Ovary (tissue), 9 donors: ENCODE measurements around the gene ABHD11. TPM values are rescaled to one million over a fixed set of nuclear protein-coding genes. Genes with fewer than 3 reads are reported as not detected.

ENCODE experiments used
- DNase-seq, 5 donors: peaks; one replicate each; pipeline ENCODE4 v3.0.0-alpha.2; 2019 to 2020
- H3K27ac ChIP-seq, 2 donors: fragments of 200-600 bp; one replicate each; pipeline versions ENCODE4 v1.5.1 to v1.8.0; 2019 to 2022
- H3K27me3 ChIP-seq: fragments of 200-600 bp; one replicate; pipeline ENCODE4 v1.8.0; 2022
- H3K36me3 ChIP-seq: fragments of 200-600 bp; sonication (generic); one replicate; pipeline ENCODE4 v1.5.1; 2019
- H3K4me1 ChIP-seq: one replicate; pipeline ENCODE4 v1.8.1; 2013; ENCODE audit warnings: mild to moderate bottlenecking, moderate library complexity; ENCODE audit not compliant: insufficient read depth
- H3K4me3 ChIP-seq: fragments of 200-600 bp; sonication (generic); one replicate; pipeline ENCODE4 v1.5.1; 2017
- H3K9me3 ChIP-seq, 2 donors: fragments of 200-600 bp in 1 of 2; sonication (generic) in 1 of 2; one replicate each; pipeline versions ENCODE4 v1.5.1 to v1.8.1; 2013 to 2019; ENCODE audit warnings: mild to moderate bottlenecking in 1 of 2, moderate library complexity in 1 of 2
- CTCF ChIP-seq, 3 donors: fragments of 450-650 bp in 2 of 3; fragments of 200-600 bp in 1 of 3; IDR thresholded peaks; one replicate each; pipeline versions ENCODE4 v1.5.1 to v1.8.0; 2016 to 2022; ENCODE audit warnings: antibody characterized with exemption in 3 of 3, mild to moderate bottlenecking in 1 of 3
- EP300 ChIP-seq: sonication (generic); formaldehyde crosslinking; IDR thresholded peaks from one replicate; pipeline ENCODE4 v1.6.1; 2017; ENCODE audit warnings: antibody characterized with exemption
- POLR2A ChIP-seq: fragments of 450-650 bp; IDR thresholded peaks from one replicate; pipeline ENCODE4 v1.6.1; 2017; ENCODE audit warnings: antibody characterized with exemption, mild to moderate bottlenecking, moderate library complexity
- WGBS, 3 donors: extraction: QIAGEN DNeasy Blood & Tissue Kit in 1 of 3; methylation state at CpG; one replicate each; pipeline versions ENCODE4 v1.1.5 to v1.1.7; 2013 to 2017; 5-methylcytosine and 5-hydroxymethylcytosine counted together
- intact Hi-C, 4 donors: fragments of 100-400 bp; cut with DNase I; formaldehyde crosslinking; loops; one replicate each; pipeline versions ENCODE4 v1.11.0 to v1.15.1; 2022 to 2023
- polyA plus RNA-seq, 2 donors: library from polyadenylated mRNA; stranded (reverse); fragments of 200-250 nt in 1 of 2; fragments of 350-450 nt in 1 of 2; fragmentation: Illumina TruSeq in 1 of 2; extraction: RNeasy Lipid Tissue Mini Kit (QIAGEN cat#74804) in 1 of 2; gene quantifications; one replicate each; pipeline ENCODE4 v1.2.3, GENCODE V29; 2013 to 2014
- total RNA-seq, 7 donors: library from RNA; depleted of rRNA in 2 of 7; stranded (reverse); fragments of >200 nt in 2 of 7; fragmentation: NEBNext Ultra II Directional in 3 of 7; extraction: Animal tissue kit (Norgen Biotek cat#: 25700) in 3 of 7; gene quantifications; one replicate each; pipeline versions ENCODE4 v1.1.0 to v1.2.4, GENCODE V29; 2016 to 2023
- donor health status: DM: no; HTN: no; CAD: no; lungs with moderate emphysema.
- donor health status: DM: no; HTN: no; CAD: no.
- donor health status: Bipolar disorder and iron deficiency.
- donor health status: DM: yes; HTN: yes; CAD: no.
- donor health status: DM: no; HTN: no; CAD: no.
- donor health status: DM: yes; HTN: yes; CAD: no.

Gene ABHD11
- total and polyA plus RNA-seq, 9 donors: 8.0 to 34.6 (median 11.4) TPM

DNA sequence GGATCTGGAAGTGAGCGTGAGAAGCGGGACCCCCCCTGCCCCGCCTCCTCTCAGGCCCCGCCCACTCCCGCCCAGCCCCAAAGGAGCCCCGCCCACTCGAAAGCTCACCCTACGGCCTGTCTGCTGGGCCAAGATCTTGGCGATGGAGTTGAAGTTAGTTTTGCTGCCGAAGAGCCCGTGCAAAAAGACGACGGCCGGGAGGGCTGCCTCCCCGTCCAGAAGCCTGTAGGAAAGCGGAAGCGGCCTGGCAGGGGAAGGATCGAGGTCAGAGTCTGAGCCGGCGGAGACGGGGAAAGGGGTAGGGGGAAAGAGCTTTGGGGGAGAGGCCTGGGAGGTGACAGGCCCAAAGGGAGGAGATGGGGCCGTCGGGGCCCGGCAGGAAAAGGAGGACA lies 386 bp downstream of the ABHD11 start:
- 0 to 1% (median 1%) methylated on average over 24 of the region's 24 CpGs for WGBS, 3 donors
- intact Hi-C loops: loop anchor here in 2 of 4 donors (10.0 kb wide), 2 partner anchors 107 to 117 kb away; partner anchors contain the start of gene METTL27 (in 1 of the 2)

GRCh38 chr7:73737491-73738219 lies 947 bp downstream of the ABHD11 start:
- Histone ChIP-seq H3K27ac (no peak overlapping the region), H3K27me3 (no peaks in the 10 kb centered on the region), H3K9me3 (no peaks in the 10 kb centered on the region), H3K36me3 (no peaks in the 10 kb centered on the region), H3K4me1 (peaks cover 6% of the 10 kb centered on the region), H3K4me3 (peak overlapping the region; percentile 56)
- TF ChIP-seq EP300: no peak
- no peak for TF ChIP-seq POLR2A
- TF ChIP-seq CTCF (IDR thresholded peaks at IDR 0.05): no peak
- WGBS, 3 donors: 72 to 76% (median 75%) methylated on average over 17 of the region's 17 CpGs
- intact Hi-C loops: loop anchor here in 2 of 4 donors (10.0 kb wide), 2 partner anchors 107 to 117 kb away; partner anchors contain the start of gene METTL27 (in 1 of the 2)
- peak in 4 of 5 donors; percentile 28 to 55 (median 50) for DNase-seq

More for the DNA sequence above, 386 bp downstream of the ABHD11 start:
- H3K9me3 ChIP-seq: no peaks in the 10 kb centered on the region
- peak overlapping the region; percentile 60 to 68 for H3K27ac ChIP-seq
- H3K4me3 ChIP-seq: peak overlapping the region; percentile 56
- no peaks in the 10 kb centered on the region for H3K36me3 ChIP-seq
- no peak for TF ChIP-seq POLR2A
- no peak for TF ChIP-seq EP300
- TF ChIP-seq CTCF (IDR thresholded peaks at IDR 0.05): no peak
- DNase-seq: peak in 4 of 5 donors; percentile 57 to 74 (median 68)
- H3K27me3 ChIP-seq: no peaks in the 10 kb centered on the region
- peaks cover 6% of the 10 kb centered on the region for H3K4me1 ChIP-seq

DNA sequence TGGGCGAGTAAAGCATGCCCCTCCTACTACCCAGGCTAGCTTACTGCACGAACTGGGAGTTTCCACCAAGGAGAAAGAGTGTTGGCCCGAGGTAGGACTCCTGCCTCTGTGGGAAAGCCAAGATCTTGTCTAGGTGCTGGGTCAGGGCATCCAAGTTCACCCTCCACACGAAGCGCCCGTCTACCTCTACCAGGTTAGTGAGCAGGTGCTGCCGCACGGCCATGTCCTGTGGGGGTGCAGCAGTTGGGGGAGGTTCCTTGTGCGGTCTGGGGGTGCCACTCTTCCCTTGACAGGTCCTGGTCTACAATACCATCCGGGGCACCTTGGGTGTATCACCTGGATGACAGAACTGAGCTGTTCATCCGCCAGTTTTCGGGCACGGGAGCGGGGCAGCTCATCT lies 1.7 kb downstream of the ABHD11 start:
- no peak overlapping the region for H3K27ac ChIP-seq
- peaks cover 6% of the 10 kb centered on the region for H3K4me1 ChIP-seq
- no peak overlapping the region for H3K4me3 ChIP-seq
- 92 to 94% (median 92%) methylated on average over 14 of the region's 14 CpGs for WGBS, 3 donors
- H3K36me3 ChIP-seq: no peaks in the 10 kb centered on the region
- DNase-seq: peak in 1 of 5 donors; percentile 30
- H3K27me3 ChIP-seq: no peaks in the 10 kb centered on the region
- H3K9me3 ChIP-seq: no peaks in the 10 kb centered on the region
- no peak for TF ChIP-seq POLR2A
- TF ChIP-seq EP300: no peak
- no peak for TF ChIP-seq CTCF (IDR thresholded peaks at IDR 0.05)
- intact Hi-C loops: loop anchor here in 2 of 4 donors (10.0 kb wide), 2 partner anchors 108 to 118 kb away; partner anchors contain the start of gene METTL27 (in 1 of the 2)

DNA sequence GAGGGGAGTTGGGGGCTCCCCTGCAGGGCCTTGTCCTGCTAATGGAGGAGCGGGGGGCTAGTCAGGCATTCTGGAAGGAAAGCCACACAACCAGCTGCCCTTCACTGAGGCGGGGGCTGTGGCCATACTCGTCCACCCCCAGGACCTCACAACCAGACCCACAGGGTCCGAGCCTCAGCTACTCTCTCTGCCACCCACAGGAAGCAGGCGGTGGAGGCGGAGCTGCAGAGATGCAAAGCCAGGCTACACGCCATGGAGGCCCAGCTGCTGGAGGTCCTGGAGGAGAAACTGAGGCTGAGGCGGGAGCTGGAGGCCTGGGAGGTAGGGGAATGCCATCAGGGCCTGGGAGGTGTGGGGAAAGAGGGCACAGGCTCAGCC lies 3.1 kb downstream of the ABHD11 start:
- TF ChIP-seq EP300 (no peak), CTCF (IDR thresholded peaks at IDR 0.05) (no peak), POLR2A (no peak)
- Histone ChIP-seq H3K36me3 (no peaks in the 10 kb centered on the region), H3K4me3 (no peak overlapping the region), H3K27me3 (no peaks in the 10 kb centered on the region), H3K4me1 (peaks cover 6% of the 10 kb centered on the region), H3K27ac (no peak overlapping the region), H3K9me3 (no peaks in the 10 kb centered on the region)
- DNase-seq: no peak
- intact Hi-C loops: loop anchor here in 2 of 4 donors (10.0 kb wide), 2 partner anchors 109 to 119 kb away; partner anchors contain the start of gene METTL27 (in 1 of the 2)
- WGBS, 3 donors: 89 to 93% (median 90%) methylated on average over 5 to 8 of the region's 8 CpGs
